ENCODE measurements around the gene PEA15.

PEA15 gene

GRCh38 chr1:160214481-160215140 is 9.4 kb downstream of the PEA15 start:
- TF ChIP-seq, protein P1, sequence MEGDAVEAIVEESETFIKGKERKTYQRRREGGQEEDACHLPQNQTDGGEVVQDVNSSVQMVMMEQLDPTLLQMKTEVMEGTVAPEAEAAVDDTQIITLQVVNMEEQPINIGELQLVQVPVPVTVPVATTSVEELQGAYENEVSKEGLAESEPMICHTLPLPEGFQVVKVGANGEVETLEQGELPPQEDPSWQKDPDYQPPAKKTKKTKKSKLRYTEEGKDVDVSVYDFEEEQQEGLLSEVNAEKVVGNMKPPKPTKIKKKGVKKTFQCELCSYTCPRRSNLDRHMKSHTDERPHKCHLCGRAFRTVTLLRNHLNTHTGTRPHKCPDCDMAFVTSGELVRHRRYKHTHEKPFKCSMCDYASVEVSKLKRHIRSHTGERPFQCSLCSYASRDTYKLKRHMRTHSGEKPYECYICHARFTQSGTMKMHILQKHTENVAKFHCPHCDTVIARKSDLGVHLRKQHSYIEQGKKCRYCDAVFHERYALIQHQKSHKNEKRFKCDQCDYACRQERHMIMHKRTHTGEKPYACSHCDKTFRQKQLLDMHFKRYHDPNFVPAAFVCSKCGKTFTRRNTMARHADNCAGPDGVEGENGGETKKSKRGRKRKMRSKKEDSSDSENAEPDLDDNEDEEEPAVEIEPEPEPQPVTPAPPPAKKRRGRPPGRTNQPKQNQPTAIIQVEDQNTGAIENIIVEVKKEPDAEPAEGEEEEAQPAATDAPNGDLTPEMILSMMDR (conservative IDR thresholded peaks at IDR 0.05; ENCODE audit: low read depth, low read length): no peak

GRCh38 chr1:160216301-160216700 is 11.1 kb downstream of the PEA15 start:
- no peak overlapping the region for H3K4me3 ChIP-seq (ENCODE audit: low read length)
- no peak for DNase-seq (ENCODE audit: low read depth)
- TF ChIP-seq, protein P1 (conservative IDR thresholded peaks at IDR 0.05; ENCODE audit: low read depth, low read length): no peak

More at GRCh38 chr1:160214481-160215140, 9.4 kb downstream of the PEA15 start:
- H3K4me3 ChIP-seq (ENCODE audit: low read length): no peak overlapping the region
- DNase-seq (ENCODE audit: low read depth): no peak

DNA sequence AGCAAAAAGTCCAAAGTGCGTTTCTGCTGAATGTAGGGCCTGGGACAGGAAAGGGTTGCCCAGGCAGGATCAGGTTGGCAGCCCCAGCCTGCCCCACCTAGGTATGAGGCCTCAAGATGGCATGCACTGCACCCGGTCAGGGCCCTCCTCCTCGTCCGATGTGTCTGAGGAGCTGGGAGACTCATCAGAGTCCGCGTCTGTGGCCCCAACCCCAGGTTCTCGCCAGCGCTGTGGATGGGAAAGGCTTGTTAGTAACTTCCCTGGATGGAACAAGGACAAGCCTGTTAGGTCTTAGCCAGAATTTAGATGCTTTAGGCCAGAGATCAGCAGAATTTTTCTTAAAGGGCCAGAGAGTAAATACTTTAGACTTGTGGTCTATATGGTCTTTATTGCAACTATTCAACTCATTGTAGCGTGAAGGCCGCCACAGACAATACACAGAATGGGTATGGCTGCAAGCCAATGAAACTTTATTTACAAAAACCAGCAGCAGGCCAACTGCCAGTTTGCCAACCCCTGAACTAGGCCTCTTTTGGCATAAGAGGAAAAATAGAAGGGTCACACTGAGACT is 12.4 kb downstream of the PEA15 start:
- H3K4me3 ChIP-seq (ENCODE audit: low read length): no peak overlapping the region
- no peak for DNase-seq (ENCODE audit: low read depth)

DNA sequence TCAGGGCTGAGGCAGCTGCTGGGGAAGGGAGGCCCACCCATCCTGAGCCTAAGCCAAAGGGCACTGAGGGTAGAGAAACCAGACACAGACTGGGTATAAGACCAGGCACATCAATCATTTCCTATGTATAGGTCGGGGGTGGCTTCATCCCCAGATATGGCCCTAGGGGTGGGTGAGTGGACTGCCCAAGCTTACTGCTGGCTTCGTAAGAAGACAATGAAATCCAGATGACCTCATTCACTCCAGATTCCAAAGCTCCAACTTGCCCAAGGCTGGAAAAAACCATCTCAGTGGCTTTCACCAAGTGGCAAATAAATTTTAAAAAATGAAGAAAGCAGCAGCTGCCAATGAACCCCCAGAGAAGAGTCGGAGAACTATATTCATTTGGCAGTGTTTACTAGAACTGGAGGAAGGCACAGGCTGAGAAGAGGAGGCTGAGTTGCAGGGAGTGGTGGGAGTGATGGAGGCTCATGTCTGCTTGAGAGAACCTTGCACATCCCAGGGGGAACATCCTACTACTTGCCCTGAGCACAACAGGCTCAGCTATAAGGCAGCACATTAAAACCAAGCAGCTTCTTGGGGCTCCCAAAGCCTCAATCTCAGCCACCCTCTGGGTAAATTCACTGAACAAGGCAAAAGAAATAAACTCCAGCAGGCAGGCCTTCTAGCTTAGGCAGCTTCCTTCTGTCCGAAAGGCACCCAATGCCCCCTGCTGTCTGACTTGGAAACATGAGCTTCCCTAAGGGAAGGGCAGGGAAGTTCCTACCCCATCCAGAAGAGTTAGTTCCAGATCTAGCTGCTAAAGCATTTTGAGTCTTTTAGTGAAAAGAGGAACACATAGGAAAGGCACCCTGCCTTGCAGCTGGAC is 14.1 kb downstream of the PEA15 start:
- no peak for DNase-seq (ENCODE audit: low read depth)
- no peak overlapping the region for H3K4me3 ChIP-seq (ENCODE audit: low read length)
- TF ChIP-seq, protein P1 (conservative IDR thresholded peaks at IDR 0.05; ENCODE audit: low read depth, low read length): peak; percentile 76

More for the DNA sequence above, 12.4 kb downstream of the PEA15 start:
- TF ChIP-seq, protein P1 (conservative IDR thresholded peaks at IDR 0.05; ENCODE audit: low read depth, low read length): no peak

- H3K4me3 ChIP-seq (ENCODE audit: low read length): no peak overlapping the region
- no peak for DNase-seq (ENCODE audit: low read depth)
- TF ChIP-seq, protein P1 (conservative IDR thresholded peaks at IDR 0.05; ENCODE audit: low read depth, low read length): no peak
Measured at GRCh38 chr1:160220301-160220700, 15.1 kb downstream of the PEA15 start.

GRCh38 chr1:160221089-160221488 is 15.9 kb downstream of the PEA15 start:
- no peak for DNase-seq (ENCODE audit: low read depth)
- no peak overlapping the region for H3K4me3 ChIP-seq (ENCODE audit: low read length)
- TF ChIP-seq, protein P1 (conservative IDR thresholded peaks at IDR 0.05; ENCODE audit: low read depth, low read length): no peak

Data from retinal pigment epithelial cell (primary cell).